Measurements from ENCODE around the gene CLEC4F.

Gene CLEC4F

DNA sequence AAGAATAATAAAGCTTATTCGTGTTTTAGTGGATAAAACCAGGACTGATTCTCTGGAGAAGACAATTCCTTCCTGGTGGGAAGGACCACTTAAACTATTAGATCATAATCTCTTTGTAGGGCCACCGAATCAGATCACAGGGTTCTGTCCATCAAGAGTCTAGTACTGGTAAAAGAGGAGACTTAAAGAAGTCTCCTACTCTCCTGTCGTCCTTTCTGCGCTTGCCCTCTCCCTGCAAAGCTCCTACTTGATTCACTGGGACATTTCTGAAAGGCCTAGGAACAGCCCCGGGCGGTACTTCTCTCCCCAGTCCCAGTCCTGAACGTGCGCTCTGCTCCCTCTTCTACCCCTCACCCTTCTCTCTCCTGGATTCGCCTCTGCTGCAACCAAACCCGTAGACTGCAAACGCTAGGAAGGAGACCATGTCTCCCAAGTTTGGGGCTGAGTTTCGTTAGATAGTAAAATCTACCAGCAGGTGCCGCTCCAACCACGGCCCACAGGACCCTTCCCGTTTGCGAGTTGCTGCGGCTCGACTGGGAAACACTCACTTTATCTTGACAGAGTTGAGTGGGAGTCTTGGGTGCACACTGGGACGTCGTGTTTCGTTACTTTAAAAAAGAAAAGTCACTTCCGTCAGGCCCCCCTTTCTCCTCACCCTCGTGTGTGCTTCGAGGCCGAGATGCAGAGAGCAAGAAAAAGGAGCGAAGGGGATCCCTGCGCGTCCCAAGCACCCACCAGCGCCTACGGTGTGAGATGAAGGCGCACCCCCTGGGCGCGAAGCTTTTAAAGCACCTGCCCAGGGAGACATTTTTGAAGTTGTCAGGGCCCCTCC, 30.9 kb downstream of the CLEC4F start:
- TF ChIP-seq GATA2 (IDR thresholded peaks at IDR 0.05; ENCODE audit: low read depth, low read length): no peak
- no peak for TF ChIP-seq GATA3 (IDR thresholded peaks at IDR 0.05; ENCODE audit: low read depth, low read length)

DNA sequence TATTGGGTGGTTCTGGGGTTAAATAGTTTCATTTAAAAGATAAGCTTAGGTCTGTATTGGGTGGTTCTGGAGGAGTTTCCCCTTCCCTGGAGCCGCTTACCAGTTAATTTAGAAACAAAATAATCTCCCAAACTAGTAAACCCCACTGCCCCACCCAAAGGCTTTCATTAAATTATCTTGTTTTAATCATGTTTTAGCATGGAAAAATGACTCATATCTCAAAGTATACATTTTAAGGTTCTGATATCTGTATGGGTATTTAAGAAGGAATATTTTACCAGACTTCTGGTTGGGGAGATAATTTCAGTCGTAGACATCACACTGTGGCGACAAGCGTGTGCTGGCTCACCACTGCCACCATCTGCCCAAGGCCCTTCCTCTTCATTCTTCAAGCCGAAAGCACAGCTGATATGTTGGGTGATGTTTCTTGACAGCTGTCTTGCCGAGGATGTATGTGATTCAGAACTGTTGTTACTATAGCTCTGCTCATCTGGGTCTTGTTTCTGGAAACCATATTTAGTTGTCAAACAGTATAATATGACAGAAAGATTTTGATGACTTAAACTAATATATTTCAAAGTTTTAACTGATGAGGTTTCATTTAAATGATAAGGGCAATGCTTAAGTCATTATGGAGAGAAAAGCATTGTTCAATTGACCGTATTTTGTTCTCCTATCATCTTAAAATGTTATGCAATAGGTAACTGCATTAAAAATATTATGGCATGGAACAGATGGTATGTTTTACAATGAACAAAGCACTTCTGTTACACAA, 35.1 kb downstream of the CLEC4F start:
- TF ChIP-seq GATA3 (IDR thresholded peaks at IDR 0.05; ENCODE audit: low read depth, low read length) (no peak), GATA2 (IDR thresholded peaks at IDR 0.05; ENCODE audit: low read depth, low read length) (no peak)

DNA sequence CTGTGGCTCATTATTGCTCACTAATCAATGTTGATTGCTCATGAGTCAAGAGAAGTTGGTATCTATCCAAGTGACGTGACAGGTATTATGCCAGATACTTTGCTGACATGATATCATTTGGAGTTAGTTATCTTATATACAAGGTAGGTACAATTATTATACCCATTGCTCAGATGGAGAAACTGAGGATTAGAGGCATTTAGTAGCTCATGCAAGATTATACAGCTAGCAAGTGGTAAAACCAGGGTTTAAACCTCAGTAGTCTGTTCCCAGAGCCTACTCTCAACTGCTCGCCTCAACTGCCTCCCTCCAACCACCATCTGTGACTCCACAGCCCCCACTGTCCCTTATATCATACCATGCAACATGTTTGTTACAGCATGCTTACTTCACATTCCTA, 36.1 kb downstream of the CLEC4F start:
- no peak for TF ChIP-seq GATA3 (IDR thresholded peaks at IDR 0.05; ENCODE audit: low read depth, low read length)
- TF ChIP-seq GATA2 (IDR thresholded peaks at IDR 0.05; ENCODE audit: low read depth, low read length): no peak

DNA sequence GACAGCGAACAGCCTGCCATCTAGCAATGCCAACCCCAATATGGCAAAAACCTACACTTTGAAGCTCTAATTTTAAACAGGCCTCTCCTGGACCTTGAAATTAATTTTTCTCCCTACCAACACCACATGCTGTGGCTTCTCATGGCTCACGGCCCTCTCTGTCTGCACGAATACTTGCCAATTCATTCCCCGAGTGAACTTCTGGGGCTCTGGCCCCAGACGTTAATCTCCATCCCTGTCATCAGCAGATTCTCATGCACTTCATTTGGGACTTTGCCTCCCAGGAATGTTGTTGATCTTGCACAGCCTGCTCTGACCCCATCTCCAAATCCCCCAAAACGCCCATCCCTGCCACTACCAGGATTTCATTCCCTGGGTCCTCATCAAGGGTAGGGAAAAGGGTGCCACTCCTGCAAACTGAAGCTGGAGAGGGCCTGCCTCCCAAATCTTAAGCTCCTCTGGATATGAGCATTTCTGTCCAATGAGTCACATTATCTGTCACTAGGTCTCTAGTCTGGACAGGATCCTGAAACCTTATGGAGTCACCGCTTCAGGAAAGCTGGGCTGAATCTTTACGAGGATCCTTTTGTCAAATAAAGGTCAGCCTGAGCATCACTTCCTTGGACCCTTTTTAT, 40.4 kb downstream of the CLEC4F start:
- no peak for TF ChIP-seq GATA2 (IDR thresholded peaks at IDR 0.05; ENCODE audit: low read depth, low read length)
- no peak for TF ChIP-seq GATA3 (IDR thresholded peaks at IDR 0.05; ENCODE audit: low read depth, low read length)

DNA sequence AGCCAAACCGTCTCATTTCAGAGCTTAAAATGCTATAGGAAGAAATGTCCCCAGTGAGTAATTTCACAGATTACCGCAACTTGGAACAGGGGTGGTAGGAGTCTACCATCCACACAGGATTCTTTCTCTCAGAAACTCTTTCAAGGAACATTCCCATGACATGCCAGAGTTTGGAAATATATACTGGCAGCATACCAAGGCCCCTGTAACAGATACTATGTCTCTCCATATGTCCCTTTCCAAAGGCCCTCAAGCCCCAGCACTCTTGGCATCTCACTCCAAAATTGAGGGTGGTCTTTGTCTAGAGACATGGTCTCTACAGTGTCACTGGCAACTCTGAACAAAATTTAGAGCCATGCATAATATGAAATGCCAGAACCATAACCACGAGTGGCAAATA, 40.9 kb downstream of the CLEC4F start:
- TF ChIP-seq GATA3 (IDR thresholded peaks at IDR 0.05; ENCODE audit: low read depth, low read length) (no peak), GATA2 (IDR thresholded peaks at IDR 0.05; ENCODE audit: low read depth, low read length) (no peak)

DNA sequence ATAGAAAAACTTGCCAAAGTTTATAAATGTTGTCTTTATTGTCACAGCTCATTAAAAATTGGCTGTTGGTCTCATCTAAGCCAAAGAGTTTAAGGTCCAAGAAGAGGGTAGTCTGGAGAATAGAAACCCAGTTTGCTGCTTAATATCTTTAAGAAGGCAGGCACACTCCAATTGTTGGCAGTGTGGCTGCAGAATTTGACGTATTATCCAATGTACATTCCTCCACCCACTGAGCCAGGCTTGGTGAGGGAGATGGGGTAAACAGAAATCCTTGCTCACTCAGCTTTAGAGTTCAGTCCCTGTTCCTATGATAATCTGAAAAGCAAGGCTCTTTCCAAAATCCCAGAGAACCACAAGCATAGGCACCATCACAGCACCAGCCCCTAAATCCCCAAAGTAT, 41.7 kb downstream of the CLEC4F start:
- TF ChIP-seq GATA3 (IDR thresholded peaks at IDR 0.05; ENCODE audit: low read depth, low read length) (no peak), GATA2 (IDR thresholded peaks at IDR 0.05; ENCODE audit: low read depth, low read length) (no peak)

DNA sequence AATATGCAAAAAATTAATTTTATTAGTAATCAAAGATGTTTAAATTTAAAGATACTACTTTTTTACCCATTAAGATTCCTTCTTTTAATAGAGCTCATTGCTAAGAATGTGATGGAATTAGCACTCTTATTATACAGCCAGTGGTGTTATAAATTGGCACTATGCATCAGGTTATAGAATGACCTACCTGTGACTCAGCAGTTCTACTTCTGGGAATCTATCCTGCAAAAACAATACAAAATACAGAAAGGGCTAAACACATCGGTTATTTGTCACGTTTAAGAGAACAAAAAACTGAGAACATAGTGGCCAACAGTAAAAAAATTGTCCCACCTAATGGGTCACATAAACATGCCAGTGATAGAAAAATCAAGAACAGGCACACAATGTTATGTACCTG, 42.9 kb downstream of the CLEC4F start:
- no peak for TF ChIP-seq GATA2 (IDR thresholded peaks at IDR 0.05; ENCODE audit: low read depth, low read length)
- no peak for TF ChIP-seq GATA3 (IDR thresholded peaks at IDR 0.05; ENCODE audit: low read depth, low read length)

DNA sequence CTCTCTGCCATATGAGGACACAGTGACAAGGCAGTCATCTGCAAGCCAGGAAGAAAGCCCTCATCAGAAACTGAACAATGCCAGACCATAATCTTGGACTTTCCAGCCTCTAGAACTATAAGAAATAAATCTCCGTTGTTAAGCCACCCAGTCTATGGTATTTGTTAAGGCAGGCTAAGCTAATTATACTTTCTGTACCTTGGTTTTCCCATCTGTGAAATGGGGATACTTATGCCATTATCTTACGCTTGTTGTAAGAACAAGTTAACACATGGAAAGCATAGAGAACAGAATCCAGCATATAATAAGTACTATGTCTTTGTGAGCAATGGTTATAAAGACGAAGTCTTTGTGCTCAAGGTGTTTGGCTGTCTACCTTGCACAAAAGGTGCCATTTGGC, 44.1 kb downstream of the CLEC4F start:
- TF ChIP-seq GATA3 (IDR thresholded peaks at IDR 0.05; ENCODE audit: low read depth, low read length) (no peak), GATA2 (IDR thresholded peaks at IDR 0.05; ENCODE audit: low read depth, low read length) (no peak)

DNA sequence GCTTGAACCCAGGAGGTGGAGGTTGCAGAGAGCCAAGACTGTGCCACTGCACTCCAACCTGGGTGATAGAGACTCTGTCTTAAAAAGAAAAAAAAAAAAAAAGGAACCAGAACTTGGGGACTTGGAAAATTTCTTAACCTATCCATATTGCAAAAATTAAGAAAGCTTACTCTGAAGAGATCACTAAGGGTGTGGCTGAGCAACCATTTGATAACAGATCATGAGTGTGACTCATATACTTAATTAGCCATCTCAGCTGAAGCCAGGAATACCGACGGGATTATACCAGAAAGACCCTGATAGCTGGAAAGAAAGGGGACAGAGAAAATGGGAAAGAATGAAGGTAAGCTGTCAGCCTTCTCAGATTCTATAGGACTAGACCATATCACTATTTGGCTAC, 45.3 kb downstream of the CLEC4F start:
- TF ChIP-seq GATA3 (IDR thresholded peaks at IDR 0.05; ENCODE audit: low read depth, low read length) (no peak), GATA2 (IDR thresholded peaks at IDR 0.05; ENCODE audit: low read depth, low read length) (no peak)

DNA sequence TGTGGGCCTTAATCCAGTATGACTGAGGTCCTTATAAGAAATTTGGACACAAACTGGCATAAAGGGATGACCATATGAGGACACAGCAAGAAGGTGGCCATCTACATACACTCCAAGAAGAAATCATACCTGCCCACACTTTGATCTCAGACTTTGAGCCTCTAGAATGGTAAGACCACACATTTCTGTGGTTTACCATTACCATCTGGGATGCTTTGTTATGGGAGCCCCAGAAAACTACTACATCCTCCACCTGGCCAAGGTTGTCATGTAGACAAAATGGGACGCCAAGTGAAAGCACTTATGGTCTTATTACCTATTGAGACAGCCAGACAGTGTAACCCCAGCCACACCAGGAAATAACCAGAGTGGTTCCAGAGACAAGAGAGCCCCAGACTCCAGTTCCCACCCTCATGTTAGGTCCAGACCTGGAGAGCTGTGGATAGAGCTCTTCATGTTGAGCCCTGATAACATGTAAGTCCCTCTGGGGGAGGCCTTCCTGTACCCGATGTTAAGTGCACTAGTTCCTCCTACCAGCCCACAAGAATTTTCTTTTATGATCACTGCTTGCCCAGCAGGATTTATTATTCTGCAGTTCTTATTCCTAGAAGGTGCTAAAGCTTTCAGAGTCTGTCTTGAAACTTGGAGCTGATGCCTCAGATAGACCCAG, 47.8 kb downstream of the CLEC4F start:
- no peak for TF ChIP-seq GATA3 (IDR thresholded peaks at IDR 0.05; ENCODE audit: low read depth, low read length)
- TF ChIP-seq GATA2 (IDR thresholded peaks at IDR 0.05; ENCODE audit: low read depth, low read length): no peak

DNA sequence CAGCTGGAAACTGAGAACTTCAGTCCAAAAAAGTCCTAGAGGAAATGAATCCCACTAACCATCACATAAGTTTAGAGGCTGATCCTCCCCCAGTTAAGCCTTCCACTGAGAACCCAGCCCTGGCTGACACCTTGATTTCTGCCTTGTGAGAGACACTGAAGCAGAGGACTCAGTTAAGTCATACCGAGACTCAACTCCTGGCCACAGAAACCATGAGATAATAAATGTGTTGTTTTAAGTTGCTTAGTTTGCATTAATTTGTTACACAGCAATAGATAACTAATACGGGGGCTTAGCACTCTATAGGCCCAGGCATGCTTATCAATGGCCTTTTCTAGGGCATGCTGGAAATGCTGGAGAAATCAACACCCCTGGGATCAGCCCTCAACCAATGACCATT, 49.0 kb downstream of the CLEC4F start:
- no peak for TF ChIP-seq GATA3 (IDR thresholded peaks at IDR 0.05; ENCODE audit: low read depth, low read length)
- no peak for TF ChIP-seq GATA2 (IDR thresholded peaks at IDR 0.05; ENCODE audit: low read depth, low read length)

DNA sequence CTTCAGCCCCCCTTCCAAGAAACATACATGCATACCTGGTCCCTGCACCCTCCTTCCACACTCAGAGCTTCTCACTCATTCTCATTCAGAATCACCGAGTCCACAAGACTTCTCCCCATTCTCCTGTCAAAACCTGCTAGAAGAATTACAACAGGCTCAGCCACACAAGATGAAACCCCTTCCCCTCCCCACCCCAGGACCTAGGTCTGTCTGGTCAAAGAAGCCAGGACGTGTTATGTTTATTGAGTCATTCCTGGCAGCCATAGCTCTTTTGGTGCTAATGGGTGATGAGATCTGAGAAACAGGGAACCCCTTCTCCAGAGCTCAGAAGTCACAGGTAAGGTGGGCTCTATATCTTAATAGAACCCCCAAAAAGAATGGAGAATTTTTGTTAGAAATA, 50.9 kb downstream of the CLEC4F start:
- TF ChIP-seq GATA2 (IDR thresholded peaks at IDR 0.05; ENCODE audit: low read depth, low read length) (no peak), GATA3 (IDR thresholded peaks at IDR 0.05; ENCODE audit: low read depth, low read length) (no peak)

DNA sequence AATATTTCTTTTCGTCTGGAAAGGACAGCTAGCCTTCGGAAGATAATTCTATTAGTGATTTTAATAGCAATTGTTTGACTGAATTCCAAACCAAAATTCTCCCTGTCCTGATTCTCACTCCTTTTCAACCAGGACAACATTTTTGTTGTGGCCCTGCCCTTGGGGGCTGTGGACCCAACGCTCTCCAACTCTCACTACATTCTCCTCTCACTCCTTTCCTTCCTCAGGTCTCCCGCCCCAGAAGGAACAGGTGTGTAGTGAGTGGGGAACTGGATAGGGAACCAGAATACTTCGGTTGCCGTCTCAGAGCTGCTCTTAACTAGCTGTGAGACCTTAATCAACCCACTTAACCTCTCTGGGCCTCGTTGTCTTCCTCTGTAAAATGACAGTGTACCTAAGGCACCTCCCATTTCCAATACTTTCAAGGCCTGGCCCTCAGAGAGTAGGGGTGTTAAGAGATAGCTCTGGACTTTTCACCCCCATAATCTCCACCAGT, 51.8 kb downstream of the CLEC4F start:
- no peak for TF ChIP-seq GATA2 (IDR thresholded peaks at IDR 0.05; ENCODE audit: low read depth, low read length)
- TF ChIP-seq GATA3 (IDR thresholded peaks at IDR 0.05; ENCODE audit: low read depth, low read length): no peak
